HL-60 (cell line): ENCODE results near the gene SPACA9.

ENCODE experiments used
- DNase-seq, 2 experiments: peaks; one replicate each; pipeline ENCODE4 v3.0.0-alpha.2; 2010 to 2020; ENCODE audit warnings: low read depth in 1 of 2, low spot score in 1 of 2
- H3K27ac ChIP-seq: fragments of 250-450 bp; sonication (Bioruptor Pico); replicated peaks from 2 replicates; pipeline ENCODE4 v1.5.1; 2020; ENCODE audit warnings: mild to moderate bottlenecking, moderate library complexity
- H3K27me3 ChIP-seq: fragments of 250-450 bp; sonication (Bioruptor Pico); 2 replicates; pipeline ENCODE4 v1.5.1; 2021; ENCODE audit warnings: mild to moderate bottlenecking, moderate library complexity; ENCODE audit not compliant: insufficient read depth, poor library complexity, severe bottlenecking
- H3K4me3 ChIP-seq: replicated peaks from 2 replicates; pipeline ENCODE4 v1.5.1; 2011; ENCODE audit warnings: mild to moderate bottlenecking, control low read depth, low read length; ENCODE audit not compliant: insufficient read depth
- CTCF ChIP-seq: IDR thresholded peaks from one replicate; pipeline ENCODE4 v1.5.1; 2011; ENCODE audit warnings: low read length, control low read depth, inconsistent platforms; ENCODE audit not compliant: insufficient read depth
- GABPA ChIP-seq: IDR thresholded peaks from 2 replicates; pipeline ENCODE4 v1.6.1; 2012; ENCODE audit warnings: low read depth
- POLR2AphosphoS5 ChIP-seq: IDR thresholded peaks from 2 replicates; pipeline ENCODE4 v1.6.1; 2012; ENCODE audit warnings: low read depth
- SPI1 ChIP-seq: IDR thresholded peaks from 2 replicates; pipeline ENCODE4 v1.6.1; 2012; ENCODE audit warnings: low read depth, mild to moderate bottlenecking, borderline replicate concordance
- TF ChIP-seq, protein P1 (sequence below): IDR thresholded peaks from 2 replicates; pipeline ENCODE4 v1.6.1; 2012; ENCODE audit warnings: low read depth; ENCODE audit not compliant: insufficient replicate concordance

The SPACA9 gene

DNA sequence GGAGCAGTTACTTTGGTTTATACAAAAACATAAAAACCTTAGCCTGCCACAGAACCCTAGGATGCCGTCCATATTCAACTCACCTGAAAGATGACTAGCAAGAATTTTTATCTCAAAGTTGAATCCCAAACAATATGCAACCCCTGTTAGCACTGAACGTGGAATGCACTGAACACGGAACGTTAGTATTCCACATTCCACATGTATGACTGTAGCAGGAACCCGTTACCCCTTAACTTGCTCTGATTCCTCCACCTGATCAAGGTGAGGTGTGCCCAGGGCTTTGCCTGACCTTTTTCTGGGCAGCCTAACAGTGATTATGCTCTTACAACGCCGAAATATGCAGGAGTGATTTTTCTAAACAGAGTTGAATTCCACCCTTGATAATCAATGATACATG, 44.4 kb upstream of the SPACA9 start:
- Histone ChIP-seq H3K27ac (no peak overlapping the region), H3K4me3 (no peak overlapping the region), H3K27me3 (no peaks in the 10 kb centered on the region)
- no peak for TF ChIP-seq GABPA
- no peak for TF ChIP-seq CTCF
- TF ChIP-seq POLR2AphosphoS5, result no peak
- TF ChIP-seq, protein P1, sequence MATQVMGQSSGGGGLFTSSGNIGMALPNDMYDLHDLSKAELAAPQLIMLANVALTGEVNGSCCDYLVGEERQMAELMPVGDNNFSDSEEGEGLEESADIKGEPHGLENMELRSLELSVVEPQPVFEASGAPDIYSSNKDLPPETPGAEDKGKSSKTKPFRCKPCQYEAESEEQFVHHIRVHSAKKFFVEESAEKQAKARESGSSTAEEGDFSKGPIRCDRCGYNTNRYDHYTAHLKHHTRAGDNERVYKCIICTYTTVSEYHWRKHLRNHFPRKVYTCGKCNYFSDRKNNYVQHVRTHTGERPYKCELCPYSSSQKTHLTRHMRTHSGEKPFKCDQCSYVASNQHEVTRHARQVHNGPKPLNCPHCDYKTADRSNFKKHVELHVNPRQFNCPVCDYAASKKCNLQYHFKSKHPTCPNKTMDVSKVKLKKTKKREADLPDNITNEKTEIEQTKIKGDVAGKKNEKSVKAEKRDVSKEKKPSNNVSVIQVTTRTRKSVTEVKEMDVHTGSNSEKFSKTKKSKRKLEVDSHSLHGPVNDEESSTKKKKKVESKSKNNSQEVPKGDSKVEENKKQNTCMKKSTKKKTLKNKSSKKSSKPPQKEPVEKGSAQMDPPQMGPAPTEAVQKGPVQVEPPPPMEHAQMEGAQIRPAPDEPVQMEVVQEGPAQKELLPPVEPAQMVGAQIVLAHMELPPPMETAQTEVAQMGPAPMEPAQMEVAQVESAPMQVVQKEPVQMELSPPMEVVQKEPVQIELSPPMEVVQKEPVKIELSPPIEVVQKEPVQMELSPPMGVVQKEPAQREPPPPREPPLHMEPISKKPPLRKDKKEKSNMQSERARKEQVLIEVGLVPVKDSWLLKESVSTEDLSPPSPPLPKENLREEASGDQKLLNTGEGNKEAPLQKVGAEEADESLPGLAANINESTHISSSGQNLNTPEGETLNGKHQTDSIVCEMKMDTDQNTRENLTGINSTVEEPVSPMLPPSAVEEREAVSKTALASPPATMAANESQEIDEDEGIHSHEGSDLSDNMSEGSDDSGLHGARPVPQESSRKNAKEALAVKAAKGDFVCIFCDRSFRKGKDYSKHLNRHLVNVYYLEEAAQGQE, result no peak
- no peak for TF ChIP-seq SPI1
- no peak for DNase-seq

DNA sequence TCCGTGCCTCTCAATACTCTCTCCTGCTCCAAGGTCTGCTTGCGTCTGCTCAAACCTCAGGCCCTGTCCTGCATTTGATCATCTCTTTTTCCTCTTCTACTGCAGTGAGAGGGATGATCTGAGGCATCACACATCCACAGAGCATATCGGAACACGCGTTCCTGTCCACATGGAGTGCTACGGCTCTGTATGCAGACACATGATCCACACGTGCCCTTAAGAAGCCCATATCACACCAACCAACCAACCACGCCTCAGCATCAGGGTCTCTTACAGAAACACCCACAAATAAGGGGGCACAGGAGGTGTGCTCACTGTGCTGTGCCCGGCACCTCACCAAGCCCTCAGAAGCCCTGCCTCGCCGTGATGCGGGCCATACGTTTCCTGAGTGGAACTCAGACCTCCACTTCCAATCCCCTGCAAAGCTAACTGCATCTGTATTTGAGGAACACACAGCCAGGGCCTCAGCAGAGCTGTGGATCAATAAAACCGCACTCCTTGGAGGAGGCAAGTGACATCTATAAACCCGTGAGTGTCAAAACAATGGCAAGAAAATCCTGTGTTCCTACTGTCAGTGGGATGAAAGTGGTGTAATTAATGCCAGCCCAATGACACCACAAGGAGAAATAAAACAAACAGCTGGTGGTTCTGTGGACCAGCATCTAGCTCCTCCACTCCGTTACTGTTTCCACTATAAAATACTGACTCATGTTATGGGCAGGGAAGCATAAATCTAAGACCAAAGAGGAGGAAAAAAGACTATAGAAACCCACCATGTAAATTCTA, 41.0 kb upstream of the SPACA9 start:
- no peak for DNase-seq
- Histone ChIP-seq H3K27ac (no peak overlapping the region), H3K27me3 (no peaks in the 10 kb centered on the region), H3K4me3 (no peak overlapping the region)
- TF ChIP-seq GABPA, result no peak
- no peak for TF ChIP-seq CTCF
- no peak for TF ChIP-seq SPI1
- TF ChIP-seq, protein P1, result no peak
- no peak for TF ChIP-seq POLR2AphosphoS5

GRCh38 chr9:132838291-132838690, 40.4 kb upstream of the SPACA9 start:
- H3K4me3 ChIP-seq, result no peak overlapping the region
- no peak for DNase-seq
- TF ChIP-seq CTCF (no peak), GABPA (no peak), SPI1 (no peak), POLR2AphosphoS5 (no peak)
- TF ChIP-seq, protein P1, result no peak
- no peaks in the 10 kb centered on the region for H3K27me3 ChIP-seq
- no peak overlapping the region for H3K27ac ChIP-seq
